ENCODE results near the gene FGF6.

Gene FGF6

GRCh38 chr12:4387607-4388006 lies 58.0 kb downstream of the FGF6 start:
- Histone ChIP-seq H3K4me2 (ENCODE audit: insufficient read depth, low read length, poor library complexity, severe bottlenecking) (no peak overlapping the region), H3K27me3 (ENCODE audit: control insufficient read depth in 3 of 3, insufficient read depth in 3 of 3, low read depth in 1 of 3, low read length in 3 of 3) (peaks cover 0 to 11% (median 0%) of the 10 kb centered on the region in 3 experiments), H2BK15ac (ENCODE audit: low read length) (no peak overlapping the region), H3K4me3 (ENCODE audit: low read length in 2 of 2) (no peak overlapping the region), H3K9ac (ENCODE audit: low read depth, low read length, poor library complexity) (no peak overlapping the region), H3K18ac (ENCODE audit: low read length) (no peak overlapping the region), H3K4me1 (ENCODE audit: control insufficient read depth in 2 of 2, insufficient read depth in 1 of 2, low read depth in 1 of 2, low read length in 2 of 2) (no peaks in the 10 kb centered on the region), H2BK12ac (ENCODE audit: low read length) (no peak overlapping the region), H4K91ac (ENCODE audit: low read depth, low read length, poor library complexity) (no peak overlapping the region), H3K9me3 (replicated peaks in 1 of 2; ENCODE audit: control insufficient read depth in 2 of 2, insufficient read depth in 1 of 2, low read depth in 1 of 2, low read length in 2 of 2) (no peaks in the 10 kb centered on the region), H2AK5ac (ENCODE audit: low read depth, low read length) (no peak overlapping the region), H2AFZ (ENCODE audit: low read length) (no peak overlapping the region), H2BK120ac (ENCODE audit: low read depth, low read length) (no peak overlapping the region), H3K79me1 (ENCODE audit: low read depth, low read length) (no peaks in the 10 kb centered on the region), H3K23ac (ENCODE audit: low read depth, low read length, poor library complexity) (no peak overlapping the region), H4K8ac (ENCODE audit: low read depth, low read length) (no peak overlapping the region), H2BK5ac (ENCODE audit: low read length) (no peak overlapping the region), H3K27ac (replicated peaks; ENCODE audit: low read length) (no peak overlapping the region), H3K4ac (ENCODE audit: low read length) (no peak overlapping the region), H3K14ac (ENCODE audit: low read length) (no peak overlapping the region), H3K36me3 (replicated peaks in 1 of 2; ENCODE audit: control insufficient read depth in 2 of 2, insufficient read depth in 2 of 2, low read length in 2 of 2) (no peaks in the 10 kb centered on the region)
- DNase-seq (ENCODE audit: low spot score): no peak
- no CpG with 5 or more reads among the region's 5 CpGs for WGBS, 2 donors (ENCODE audit: extremely low coverage in 2 of 2, insufficient read length in 2 of 2, insufficient replicate concordance in 1 of 2)

GRCh38 chr12:4386801-4387200 lies 58.8 kb downstream of the FGF6 start:
- Histone ChIP-seq H3K18ac (ENCODE audit: low read length) (no peak overlapping the region), H3K9ac (ENCODE audit: low read depth, low read length, poor library complexity) (peak overlapping the region; percentile 66), H3K9me3 (replicated peaks in 1 of 2; ENCODE audit: control insufficient read depth in 2 of 2, insufficient read depth in 1 of 2, low read depth in 1 of 2, low read length in 2 of 2) (no peaks in the 10 kb centered on the region), H3K27ac (replicated peaks; ENCODE audit: low read length) (no peak overlapping the region), H3K23ac (ENCODE audit: low read depth, low read length, poor library complexity) (no peak overlapping the region), H2AK5ac (ENCODE audit: low read depth, low read length) (no peak overlapping the region), H3K4me2 (ENCODE audit: insufficient read depth, low read length, poor library complexity, severe bottlenecking) (no peak overlapping the region), H2BK5ac (ENCODE audit: low read length) (no peak overlapping the region), H2AFZ (ENCODE audit: low read length) (no peak overlapping the region), H2BK15ac (ENCODE audit: low read length) (no peak overlapping the region), H3K27me3 (ENCODE audit: control insufficient read depth in 3 of 3, insufficient read depth in 3 of 3, low read depth in 1 of 3, low read length in 3 of 3) (peaks cover 0 to 9% (median 0%) of the 10 kb centered on the region in 3 experiments), H3K4me3 (ENCODE audit: low read length in 2 of 2) (no peak overlapping the region), H2BK12ac (ENCODE audit: low read length) (no peak overlapping the region), H3K4ac (ENCODE audit: low read length) (no peak overlapping the region), H3K36me3 (replicated peaks in 1 of 2; ENCODE audit: control insufficient read depth in 2 of 2, insufficient read depth in 2 of 2, low read length in 2 of 2) (no peaks in the 10 kb centered on the region), H4K91ac (ENCODE audit: low read depth, low read length, poor library complexity) (no peak overlapping the region), H3K4me1 (ENCODE audit: control insufficient read depth in 2 of 2, insufficient read depth in 1 of 2, low read depth in 1 of 2, low read length in 2 of 2) (no peaks in the 10 kb centered on the region), H3K14ac (ENCODE audit: low read length) (no peak overlapping the region), H3K79me1 (ENCODE audit: low read depth, low read length) (no peaks in the 10 kb centered on the region), H4K8ac (ENCODE audit: low read depth, low read length) (no peak overlapping the region), H2BK120ac (ENCODE audit: low read depth, low read length) (no peak overlapping the region)
- no CpG with 5 or more reads among the region's 4 CpGs for WGBS, 2 donors (ENCODE audit: extremely low coverage in 2 of 2, insufficient read length in 2 of 2, insufficient replicate concordance in 1 of 2)
- DNase-seq (ENCODE audit: low spot score): no peak

All from neuronal stem cell (in vitro differentiated cells).